Renal cortex interstitium (tissue), 11 donors: ENCODE measurements around the gene WDR70. TPM values are rescaled to one million over a fixed set of nuclear protein-coding genes. Genes with fewer than 3 reads are reported as not detected.
"Not testable (repeated sequence)": the region's sequence is repeated elsewhere in the genome, so short reads cannot be mapped to it uniquely, and the experiment has no call there.

ENCODE experiments used
- DNase-seq, 11 donors: peaks; one replicate each; pipeline ENCODE4 v3.0.0-alpha.2; 2013; ENCODE audit warnings: low read depth in 9 of 11, low spot score in 4 of 11; ENCODE audit errors: extremely low read depth in 1 of 11
- polyA plus RNA-seq, 3 donors: library from polyadenylated mRNA; unstranded; fragments of 120-200 nt; gene quantifications; one replicate each; pipeline ENCODE4 v1.2.1, GENCODE V29; 2013; ENCODE audit not compliant: insufficient read length in 3 of 3

WDR70 gene
- polyA plus RNA-seq, 3 donors, result 47.0 to 56.5 (median 53.3) TPM

DNA sequence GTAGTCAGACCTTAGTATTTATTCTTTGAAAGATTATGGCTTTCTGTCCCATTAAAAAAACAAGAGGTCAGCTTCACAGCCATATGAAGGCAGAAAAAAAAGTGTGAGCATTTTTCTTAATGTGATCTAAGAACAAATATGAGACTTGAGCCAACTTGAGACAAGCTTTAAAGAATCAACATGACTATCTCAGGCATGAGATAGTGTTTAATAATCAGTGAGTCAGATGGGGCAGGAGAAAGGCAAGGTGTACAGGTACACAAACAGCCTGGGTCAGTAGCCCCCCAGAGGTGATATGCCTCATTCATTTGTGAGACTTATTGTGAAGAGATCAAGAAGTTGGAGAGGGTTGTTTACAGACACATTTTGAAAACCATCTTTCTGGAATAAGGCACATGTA lies 377.1 kb downstream of the WDR70 start:
- no peak for DNase-seq

DNA sequence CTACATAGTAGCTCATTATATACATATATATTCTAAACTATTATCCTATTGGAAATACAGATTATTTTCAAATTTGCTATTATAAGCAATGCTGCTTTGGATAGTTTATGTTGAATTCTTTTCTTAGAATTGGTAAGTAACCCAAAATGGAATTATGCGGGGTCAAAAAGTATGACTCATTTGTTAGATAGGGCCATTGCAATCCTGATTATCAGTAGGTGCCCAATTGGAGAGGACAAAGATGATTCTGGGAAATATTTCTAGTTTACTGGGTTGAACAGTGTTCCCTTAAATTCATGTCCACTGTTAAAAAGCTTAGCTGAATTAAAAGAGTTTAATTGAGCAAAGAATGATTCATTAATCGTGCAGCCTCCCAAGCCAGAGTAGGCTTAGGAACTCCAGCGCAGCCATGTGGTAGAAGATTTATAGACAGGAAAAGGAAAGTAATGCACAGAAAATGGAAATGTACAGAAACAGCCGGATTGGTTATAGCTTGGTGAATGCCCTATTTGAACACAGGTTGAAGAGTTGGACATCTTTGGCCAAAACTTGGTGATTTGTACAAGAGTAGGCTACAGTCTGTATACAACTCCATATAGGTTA lies 379.0 kb downstream of the WDR70 start:
- DNase-seq, result no peak

DNA sequence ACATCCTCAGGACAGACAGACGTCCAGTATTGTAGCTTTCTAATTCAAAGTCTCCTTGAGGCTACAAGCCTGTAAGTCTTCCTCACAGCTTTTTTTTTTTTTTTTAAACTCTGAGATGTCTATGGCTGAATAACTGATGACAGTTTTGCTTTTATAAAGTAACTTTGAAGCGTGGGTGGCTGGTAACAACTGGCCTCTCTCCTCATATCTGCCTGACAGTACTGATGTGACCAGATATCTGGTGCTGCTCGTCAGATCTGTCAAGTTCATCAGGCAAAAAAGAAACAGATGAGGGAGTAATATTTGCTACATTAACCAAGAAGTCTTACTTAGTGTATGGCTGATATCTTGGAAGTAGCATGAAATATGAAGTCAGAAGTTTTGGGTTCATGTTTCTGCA lies 388.1 kb downstream of the WDR70 start:
- no peak for DNase-seq

DNA sequence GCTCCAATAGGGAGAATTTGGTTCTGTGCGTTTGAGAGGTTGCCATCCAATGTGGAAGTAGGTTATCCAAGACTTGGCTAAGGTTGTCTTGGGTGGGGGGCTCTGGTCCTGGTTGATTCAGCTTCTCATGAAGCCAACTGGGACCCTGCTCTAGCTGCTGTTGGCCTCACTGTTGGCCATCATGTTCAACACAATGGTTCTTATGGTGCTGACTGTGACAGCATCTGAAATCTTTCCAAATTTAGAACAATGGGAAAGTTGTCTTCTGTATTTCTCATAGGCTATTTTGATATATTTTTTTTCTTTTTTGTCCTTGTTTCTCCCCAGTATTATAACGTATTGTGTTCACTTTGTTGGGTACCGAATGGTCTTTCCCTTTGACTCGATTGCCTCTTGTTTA lies 388.8 kb downstream of the WDR70 start:
- no peak for DNase-seq

DNA sequence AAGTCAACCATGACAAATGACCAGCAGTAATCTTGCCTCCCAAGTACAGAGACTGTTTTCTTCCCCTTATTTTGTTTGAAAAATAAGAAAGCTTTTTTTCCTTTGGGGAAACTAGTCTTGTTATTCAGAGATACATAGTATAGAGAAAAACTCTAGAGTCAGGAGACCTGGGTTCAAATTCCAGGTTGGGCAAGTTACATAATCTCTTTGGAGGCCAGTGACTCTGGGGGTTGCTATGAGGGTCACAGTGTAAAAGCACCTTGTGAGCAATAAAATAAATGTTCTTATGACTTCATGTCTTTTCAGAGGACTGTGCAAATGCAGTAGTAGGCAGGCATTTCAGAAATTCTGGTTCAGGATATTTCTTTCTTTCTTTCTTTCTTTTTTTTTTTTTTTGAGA lies 389.3 kb downstream of the WDR70 start:
- DNase-seq, result no peak

DNA sequence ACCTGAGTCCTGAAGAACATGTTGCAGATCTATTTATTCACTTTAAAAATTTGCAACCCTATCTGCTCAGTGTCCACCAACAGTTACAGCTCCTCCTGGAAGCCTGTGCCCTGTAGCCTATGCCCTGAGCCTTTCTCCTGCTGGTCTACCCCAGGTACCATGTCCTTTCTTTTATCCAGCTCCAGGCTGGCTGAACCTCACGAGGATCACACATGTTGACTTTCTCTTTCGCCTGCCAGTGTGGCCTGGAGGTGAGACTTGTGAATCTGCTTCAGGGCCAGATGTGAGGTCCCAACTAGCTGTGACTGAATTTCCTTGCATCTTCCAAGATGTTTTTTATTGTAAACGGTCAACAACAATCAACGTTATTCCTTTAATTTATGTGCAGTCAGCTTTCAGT lies 390.0 kb downstream of the WDR70 start:
- DNase-seq, result no peak

DNA sequence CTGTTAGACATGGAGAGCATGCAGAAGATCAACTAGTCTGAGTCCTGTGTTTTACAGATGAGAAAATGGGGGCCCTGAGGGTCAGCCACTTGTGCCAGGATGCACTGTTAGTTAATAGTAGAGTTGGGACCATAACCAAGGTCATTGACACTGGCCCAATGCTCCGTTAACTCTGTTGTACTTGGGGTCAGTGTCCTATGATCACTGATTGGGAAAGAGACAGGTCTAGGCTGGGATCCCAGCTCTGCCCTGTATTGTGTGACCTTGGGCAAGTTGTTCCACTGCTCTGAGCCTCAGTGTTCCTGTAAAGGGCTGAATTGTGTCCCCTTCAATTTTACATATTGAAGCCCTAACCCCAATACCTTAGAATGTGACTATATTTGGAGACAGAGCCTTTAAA lies 390.7 kb downstream of the WDR70 start:
- no peak for DNase-seq

DNA sequence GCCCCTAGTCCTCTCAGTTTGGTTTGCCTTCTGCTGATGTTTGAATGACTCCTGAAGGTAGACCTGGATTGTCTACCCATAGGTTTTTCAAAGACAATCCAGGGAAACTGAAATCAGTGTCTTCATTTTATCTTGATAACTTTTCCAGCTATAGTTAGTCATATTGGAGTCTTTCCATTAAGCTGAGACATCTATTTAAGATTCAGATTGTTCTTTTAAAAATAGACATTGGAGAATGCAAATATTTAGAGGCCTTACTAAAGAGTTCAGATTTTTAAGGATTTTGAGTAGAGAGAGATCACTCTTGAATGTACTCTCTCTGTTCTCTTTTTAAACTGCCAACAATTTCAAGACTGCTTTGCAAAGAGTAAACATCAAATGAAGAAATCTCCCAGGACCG lies 391.7 kb downstream of the WDR70 start:
- no peak for DNase-seq

DNA sequence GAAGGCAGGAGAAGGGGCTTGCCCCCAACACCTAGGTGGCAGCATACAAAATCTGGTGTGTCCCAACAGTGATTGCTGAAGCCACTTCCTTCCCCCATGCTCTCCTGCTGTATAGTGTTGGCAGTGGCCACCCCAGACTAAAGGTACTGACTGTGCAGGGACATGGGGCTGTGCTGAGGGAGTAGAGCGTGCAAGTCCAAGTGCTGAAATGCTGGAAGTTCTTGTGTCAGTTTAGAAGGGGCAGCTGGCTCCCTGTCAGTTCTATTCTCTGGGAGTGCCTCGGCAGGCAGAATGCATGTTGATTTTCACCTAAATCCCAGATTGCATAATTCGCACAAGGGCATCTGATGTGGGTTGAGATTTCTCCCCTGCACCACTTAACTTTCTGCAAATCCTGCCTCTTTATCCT lies 392.1 kb downstream of the WDR70 start:
- no peak for DNase-seq

DNA sequence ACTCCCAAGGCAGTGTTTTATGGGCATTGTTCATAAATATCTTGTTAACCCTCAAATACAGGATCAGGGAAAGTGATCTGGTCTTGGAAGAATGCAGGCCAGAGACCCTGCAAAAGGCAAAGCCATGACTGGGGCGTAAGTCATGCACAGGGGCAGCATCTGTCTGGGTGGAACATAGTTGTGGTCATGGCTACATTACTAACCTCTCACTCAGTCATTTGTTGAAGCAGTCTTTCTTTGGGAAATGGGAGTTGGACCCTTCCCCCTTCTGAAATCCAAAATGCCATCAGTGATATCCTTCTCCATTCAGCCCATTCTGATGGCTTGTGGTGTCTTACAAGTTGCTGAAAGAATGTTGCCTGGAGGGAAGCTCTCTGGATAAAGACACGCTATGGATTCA lies 392.6 kb downstream of the WDR70 start:
- DNase-seq, result no peak

DNA sequence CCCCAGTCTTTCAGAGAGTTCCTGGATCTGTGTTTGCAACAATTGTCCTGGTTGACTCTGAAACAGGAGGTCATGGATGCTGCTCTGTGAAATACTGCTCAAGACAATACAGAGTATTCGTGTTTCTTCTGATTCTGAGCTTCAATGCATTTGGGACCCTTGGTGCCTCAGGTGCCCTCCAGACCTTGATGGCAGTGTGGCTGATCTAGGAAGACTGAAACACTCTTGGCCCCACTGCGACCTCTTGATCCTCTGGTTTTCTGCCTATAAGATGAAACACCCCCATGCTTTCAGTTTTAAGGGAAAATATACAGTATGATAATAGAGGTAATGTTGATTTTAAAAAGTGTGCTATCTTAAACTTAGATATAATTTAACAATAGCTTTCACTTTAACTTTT lies 393.1 kb downstream of the WDR70 start:
- no peak for DNase-seq

DNA sequence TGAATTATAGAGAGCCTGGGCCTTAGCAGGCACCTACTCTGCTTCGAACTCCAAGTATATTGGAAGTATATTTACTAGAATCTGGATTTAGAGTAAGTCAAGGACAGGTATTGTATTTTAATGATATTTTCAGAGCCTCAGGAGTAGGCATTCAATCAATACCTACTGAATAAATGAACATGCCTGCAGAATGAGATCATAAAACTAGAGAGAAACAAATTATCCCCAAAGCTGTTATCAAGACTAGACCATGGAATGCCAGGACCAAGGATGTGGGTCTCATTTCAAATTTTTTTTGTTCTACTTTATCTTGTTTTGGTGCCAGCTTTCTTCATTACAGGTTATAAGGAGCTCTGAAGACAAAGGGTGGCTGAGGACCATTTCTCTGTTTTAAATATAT lies 394.7 kb downstream of the WDR70 start:
- no peak for DNase-seq

DNA sequence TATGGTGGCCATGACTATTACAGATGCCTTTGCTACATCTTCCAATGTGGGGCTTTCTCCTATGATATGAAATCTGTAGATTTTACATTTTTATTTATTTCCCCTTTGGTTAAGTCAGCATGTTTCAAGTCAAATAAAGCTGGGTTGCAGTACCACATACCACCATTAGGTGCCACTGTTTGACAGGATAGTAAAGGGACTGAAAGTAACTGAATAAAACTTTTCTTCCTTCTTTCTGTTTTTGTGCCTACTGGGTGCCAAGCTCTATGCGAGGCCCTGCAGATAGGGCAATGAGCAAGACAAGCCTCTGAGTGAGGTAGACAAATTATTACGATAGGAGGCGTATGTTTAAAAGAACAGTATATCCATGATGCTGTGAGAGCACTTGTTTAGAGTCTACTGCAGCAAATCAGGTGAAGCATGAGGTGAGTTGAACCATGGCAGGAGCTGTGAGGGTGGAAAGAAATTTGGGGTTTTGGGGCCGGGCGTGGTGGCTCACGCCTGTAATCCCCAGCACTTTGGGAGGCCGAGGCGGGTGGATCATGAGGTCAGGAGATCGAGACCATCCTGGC lies 395.9 kb downstream of the WDR70 start:
- DNase-seq, result no peak

DNA sequence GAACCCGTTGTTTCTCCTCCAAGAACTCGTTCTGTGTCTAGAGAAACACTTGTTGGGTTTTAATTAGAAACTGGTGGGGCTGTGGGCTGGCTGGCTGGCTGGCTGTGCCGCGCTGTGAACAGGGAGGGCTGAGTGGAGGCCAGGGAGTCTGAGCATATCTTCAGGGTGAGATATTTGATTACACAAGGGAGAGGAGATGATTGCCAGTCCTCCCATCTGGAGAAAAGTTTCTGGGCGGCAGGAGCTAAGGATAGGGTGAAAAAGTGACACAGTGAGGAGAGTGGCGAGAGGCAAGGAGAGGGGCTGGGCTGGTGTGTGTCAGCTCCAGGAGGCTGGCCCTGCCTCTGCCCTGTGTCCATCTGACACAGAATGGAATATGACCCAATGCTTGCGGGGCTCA lies 397.7 kb downstream of the WDR70 start:
- no peak for DNase-seq

DNA sequence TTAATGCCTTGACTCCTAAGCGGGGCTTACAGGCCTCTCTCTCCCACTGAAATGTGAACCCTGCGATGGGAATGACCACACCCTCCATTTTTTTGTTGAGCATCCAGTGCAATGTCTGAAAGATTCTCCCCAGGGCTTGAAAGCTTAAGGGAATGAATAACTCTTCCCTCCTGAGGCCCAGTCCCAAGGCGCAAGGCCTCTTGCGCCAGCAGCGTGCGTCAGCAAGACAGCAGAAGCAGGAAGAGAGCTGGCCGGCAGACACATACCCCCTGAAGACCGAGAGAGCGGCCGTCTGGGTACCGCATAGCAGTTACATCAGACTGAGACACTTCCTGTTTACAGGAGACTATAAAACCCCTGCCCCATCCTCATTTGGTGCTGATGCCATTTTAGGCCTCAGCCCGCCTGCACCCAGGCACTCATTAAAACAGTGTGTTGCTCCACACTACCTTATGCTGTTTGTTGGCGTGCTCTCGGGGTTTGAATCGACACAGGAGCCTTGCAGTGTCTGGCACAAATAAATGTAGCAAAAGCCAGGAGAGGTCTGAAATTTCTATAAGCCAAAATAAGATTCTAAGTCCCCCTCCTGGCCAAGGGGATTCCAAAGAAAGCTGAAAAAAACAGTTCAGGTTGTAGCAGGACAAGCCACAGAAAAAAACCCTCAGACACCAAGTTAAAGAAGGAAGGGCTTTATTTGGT lies 398.5 kb downstream of the WDR70 start:
- no peak for DNase-seq

DNA sequence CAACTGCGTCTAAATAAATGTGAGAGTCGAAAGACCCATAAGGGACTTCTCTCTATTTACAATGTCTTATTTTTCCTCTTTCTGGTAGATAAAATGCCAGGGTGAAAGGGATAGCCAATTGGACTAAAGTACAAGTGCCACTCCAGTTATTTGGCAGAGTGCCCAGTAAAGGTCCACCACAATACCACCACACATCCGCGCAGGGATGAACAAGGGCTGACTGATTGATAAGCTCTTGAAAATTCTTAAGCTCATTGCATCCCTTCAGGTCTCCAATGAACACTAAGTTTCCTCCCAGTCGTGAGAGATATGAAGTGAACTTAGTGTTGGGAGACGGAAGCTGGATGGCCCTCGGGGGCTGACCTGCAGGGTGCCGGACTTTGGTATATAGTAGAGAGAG lies 402.3 kb downstream of the WDR70 start:
- not testable (repeated sequence) for DNase-seq

DNA sequence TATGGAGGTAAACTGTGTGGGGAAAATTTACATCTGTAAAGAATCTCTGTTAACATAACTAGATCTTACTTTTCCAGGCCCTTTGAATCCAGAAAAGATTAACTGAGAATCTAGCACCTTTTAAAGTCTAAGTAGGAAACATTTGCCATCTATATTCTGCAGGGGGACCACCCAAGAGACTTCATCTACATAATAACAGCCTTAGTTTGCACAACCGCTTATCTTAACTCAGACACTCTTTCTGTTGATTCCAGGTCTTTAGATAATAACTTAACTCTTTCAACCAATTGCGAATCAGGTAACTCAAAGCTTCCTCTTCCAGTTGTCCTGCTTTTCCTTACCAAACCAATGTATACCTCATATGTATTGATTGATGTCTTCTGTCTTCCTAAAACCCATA lies 407.3 kb downstream of the WDR70 start:
- no peak for DNase-seq

DNA sequence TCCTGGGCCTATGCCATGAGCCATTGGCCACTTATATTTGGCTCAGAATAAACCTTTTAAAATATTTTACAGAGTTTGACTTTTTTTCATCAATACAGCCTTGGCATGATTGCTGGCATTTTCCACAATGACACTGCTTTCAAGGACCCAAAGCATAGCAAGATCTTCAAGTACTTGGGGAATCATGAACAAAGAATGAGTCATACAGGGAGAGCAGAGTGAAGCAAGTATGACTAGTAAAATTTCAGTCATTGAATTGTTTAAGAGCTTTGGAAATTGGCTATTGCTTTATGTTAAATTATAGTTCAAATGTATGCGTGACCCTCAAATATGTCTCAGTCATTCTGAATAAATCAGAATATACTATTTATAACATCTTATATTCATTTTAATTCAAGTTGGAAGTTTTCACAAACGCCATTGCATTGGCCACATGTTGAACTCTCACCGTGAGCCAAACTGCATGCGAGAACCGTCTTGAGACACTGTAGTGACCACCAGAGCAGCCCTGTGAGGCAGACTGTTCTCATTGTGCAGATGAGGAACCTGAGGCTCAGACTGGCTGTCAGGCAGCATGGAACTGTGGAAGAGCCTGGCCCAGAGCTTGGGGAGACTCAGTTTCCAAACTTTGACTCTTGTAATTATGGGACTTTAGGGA lies 407.9 kb downstream of the WDR70 start:
- DNase-seq, result no peak

DNA sequence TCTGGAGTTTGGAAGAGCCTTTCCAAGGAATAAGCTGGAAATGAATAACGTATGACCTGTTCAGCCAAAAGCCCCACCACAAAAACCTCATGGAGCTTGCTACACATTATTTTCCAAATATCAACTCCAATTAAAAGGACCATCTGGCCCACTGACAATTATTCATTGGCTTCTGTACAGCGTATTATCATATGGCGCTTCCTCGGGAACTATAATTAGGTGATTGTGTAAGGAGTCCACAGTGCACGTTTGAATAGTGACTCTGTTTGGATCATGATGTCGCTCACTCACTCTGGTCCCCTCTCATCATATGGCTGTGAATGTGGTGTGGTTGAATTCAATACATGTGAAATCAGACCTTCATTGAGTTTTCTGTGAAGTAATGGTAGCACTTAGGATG lies 408.6 kb downstream of the WDR70 start:
- no peak for DNase-seq

DNA sequence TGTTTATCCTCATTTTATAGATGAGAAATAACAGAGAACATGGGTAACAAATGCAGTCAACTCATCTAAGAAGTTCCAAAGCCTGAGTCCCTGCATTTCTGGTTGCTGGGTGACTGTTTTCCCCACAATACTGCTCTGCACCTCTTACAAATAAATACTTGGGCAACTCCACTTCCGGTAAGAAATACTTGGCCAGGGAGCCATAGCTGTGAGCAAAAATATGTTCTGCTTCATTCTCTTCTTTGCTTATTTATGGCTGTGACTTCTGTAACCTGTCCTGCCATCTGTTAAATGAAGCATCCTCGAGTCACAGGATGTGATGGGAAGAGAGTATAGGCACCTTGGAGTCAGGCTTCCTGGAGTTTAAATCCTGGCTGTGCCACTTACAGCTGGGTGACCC lies 410.9 kb downstream of the WDR70 start:
- DNase-seq, result no peak
